Measurements from ENCODE around the gene MSRB1. TPM values are rescaled to one million over a fixed set of nuclear protein-coding genes. Genes with fewer than 3 reads are reported as not detected.
"Not testable (repeated sequence)": the region's sequence is repeated elsewhere in the genome, so short reads cannot be mapped to it uniquely, and the experiment has no call there.

The MSRB1 gene
- total RNA-seq, 1 experiment from 2014 or later = 18.3 TPM

GRCh38 chr16:1958715-1959268 is 15.8 kb upstream of the MSRB1 start:
- ChIA-PET POLR2A (interaction anchor here (3.2 kb wide), 1 partner anchor 20 kb away, joined by 14 read pairs; no protein-coding TSS in a partner anchor), CTCF (no interaction called here), RAD21 (ENCODE audit: low non-redundant PET in 1 of 2, low total read pairs in 2 of 2, uncharacterized antibody in 2 of 2, unreplicated experiment in 2 of 2) (no interaction called here)
- Histone ChIP-seq H4K20me1 (ENCODE audit: insufficient read depth) (peaks cover 9% of the 10 kb centered on the region; the same call in 1 of the 2 replicates), H3K27ac (ENCODE audit: low read depth, low read length) (peak overlapping the region; percentile 88), H3K9ac (ENCODE audit: low read length) (peak overlapping the region; percentile 98), H3K9me2 (ENCODE audit: insufficient read depth) (no peaks in the 10 kb centered on the region), H3K79me2 (ENCODE audit: insufficient read depth, low read length) (peaks cover 42% of the 10 kb centered on the region), H3K9me3 (ENCODE audit: control insufficient read depth in 1 of 2, insufficient read depth in 1 of 2, low read depth in 1 of 2, low read length in 2 of 2) (no peaks in the 10 kb centered on the region), H3K4me1 (ENCODE audit: control insufficient read depth in 1 of 2, insufficient read depth in 2 of 2, low read length in 2 of 2) (peaks cover 8 to 41% of the 10 kb centered on the region in 2 experiments), H3K27me3 (ENCODE audit: insufficient read depth, low read length) (no peaks in the 10 kb centered on the region), H3K4me3 (replicated peaks in 1 of 2; ENCODE audit: low read depth in 1 of 2, low read length in 2 of 2) (peak overlapping the region; percentile 31 to 81), H3K36me3 (ENCODE audit: control insufficient read depth in 1 of 2, insufficient read depth in 2 of 2, low read length in 2 of 2) (peaks cover 4 to 15% of the 10 kb centered on the region in 2 experiments), H3K4me2 (ENCODE audit: low read length) (peak overlapping the region; percentile 88), H2AFZ (ENCODE audit: low read depth, low read length, poor library complexity, severe bottlenecking) (peak overlapping the region; percentile 82)
- ATAC-seq (no peak), DNase-seq (ENCODE audit: low read depth, low spot score) (no peak)
- BruUV-seq (replicated peaks) = no TSS peak
- TF ChIP-seq CBX3 (IDR thresholded peaks at IDR 0.05; ENCODE audit: low read depth) = no peak
- TF ChIP-seq POLR2A (IDR thresholded peaks at IDR 0.05; ENCODE audit: borderline replicate concordance, extremely low read depth, insufficient read depth, insufficient read length) = no peak
- TF ChIP-seq, protein P1, sequence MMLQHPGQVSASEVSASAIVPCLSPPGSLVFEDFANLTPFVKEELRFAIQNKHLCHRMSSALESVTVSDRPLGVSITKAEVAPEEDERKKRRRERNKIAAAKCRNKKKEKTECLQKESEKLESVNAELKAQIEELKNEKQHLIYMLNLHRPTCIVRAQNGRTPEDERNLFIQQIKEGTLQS (IDR thresholded peaks at IDR 0.05) = no peak
- TF ChIP-seq, protein P2, sequence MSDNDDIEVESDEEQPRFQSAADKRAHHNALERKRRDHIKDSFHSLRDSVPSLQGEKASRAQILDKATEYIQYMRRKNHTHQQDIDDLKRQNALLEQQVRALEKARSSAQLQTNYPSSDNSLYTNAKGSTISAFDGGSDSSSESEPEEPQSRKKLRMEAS (IDR thresholded peaks at IDR 0.05) = no peak
- no peak for TF ChIP-seq ZBTB33 (IDR thresholded peaks at IDR 0.05; ENCODE audit: extremely low read depth, insufficient replicate concordance, low read length)
- no peak for TF ChIP-seq SRF (IDR thresholded peaks at IDR 0.05; ENCODE audit: low read depth)
- no peak for TF ChIP-seq ELF1 (IDR thresholded peaks at IDR 0.05; ENCODE audit: borderline replicate concordance, low read depth)
- TF ChIP-seq POLR2AphosphoS5 (IDR thresholded peaks at IDR 0.05; ENCODE audit: low read depth, low read length) = no peak
- no peak for TF ChIP-seq TCF7L2 (IDR thresholded peaks at IDR 0.05; ENCODE audit: borderline replicate concordance, extremely low read depth, insufficient read depth, insufficient read length)
- TF ChIP-seq SIN3A (IDR thresholded peaks at IDR 0.05; ENCODE audit: low read depth) = no peak
- TF ChIP-seq JUND (IDR thresholded peaks at IDR 0.05) = no peak
- TF ChIP-seq EGR1 (IDR thresholded peaks at IDR 0.05; ENCODE audit: low read depth) = no peak
- TF ChIP-seq EZH2 (IDR thresholded peaks at IDR 0.05) = no peak
- TF ChIP-seq ZFX (IDR thresholded peaks at IDR 0.05) = no peak
- no peak for TF ChIP-seq FOSL1 (IDR thresholded peaks at IDR 0.05; ENCODE audit: low read depth)
- TF ChIP-seq YY1 (IDR thresholded peaks at IDR 0.05; ENCODE audit: extremely low read depth, insufficient replicate concordance, low read depth, low read length) = no peak
- TF ChIP-seq, protein P3, sequence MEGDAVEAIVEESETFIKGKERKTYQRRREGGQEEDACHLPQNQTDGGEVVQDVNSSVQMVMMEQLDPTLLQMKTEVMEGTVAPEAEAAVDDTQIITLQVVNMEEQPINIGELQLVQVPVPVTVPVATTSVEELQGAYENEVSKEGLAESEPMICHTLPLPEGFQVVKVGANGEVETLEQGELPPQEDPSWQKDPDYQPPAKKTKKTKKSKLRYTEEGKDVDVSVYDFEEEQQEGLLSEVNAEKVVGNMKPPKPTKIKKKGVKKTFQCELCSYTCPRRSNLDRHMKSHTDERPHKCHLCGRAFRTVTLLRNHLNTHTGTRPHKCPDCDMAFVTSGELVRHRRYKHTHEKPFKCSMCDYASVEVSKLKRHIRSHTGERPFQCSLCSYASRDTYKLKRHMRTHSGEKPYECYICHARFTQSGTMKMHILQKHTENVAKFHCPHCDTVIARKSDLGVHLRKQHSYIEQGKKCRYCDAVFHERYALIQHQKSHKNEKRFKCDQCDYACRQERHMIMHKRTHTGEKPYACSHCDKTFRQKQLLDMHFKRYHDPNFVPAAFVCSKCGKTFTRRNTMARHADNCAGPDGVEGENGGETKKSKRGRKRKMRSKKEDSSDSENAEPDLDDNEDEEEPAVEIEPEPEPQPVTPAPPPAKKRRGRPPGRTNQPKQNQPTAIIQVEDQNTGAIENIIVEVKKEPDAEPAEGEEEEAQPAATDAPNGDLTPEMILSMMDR (IDR thresholded peaks at IDR 0.05 in 2 of 3, conservative IDR thresholded peaks at IDR 0.05 in 1 of 3; ENCODE audit: borderline replicate concordance in 1 of 3, insufficient read depth in 1 of 3, low read depth in 2 of 3, low read length in 2 of 3) = no peak
- intact Hi-C loops (cut with micrococcal nuclease) = no loop called here

DNA sequence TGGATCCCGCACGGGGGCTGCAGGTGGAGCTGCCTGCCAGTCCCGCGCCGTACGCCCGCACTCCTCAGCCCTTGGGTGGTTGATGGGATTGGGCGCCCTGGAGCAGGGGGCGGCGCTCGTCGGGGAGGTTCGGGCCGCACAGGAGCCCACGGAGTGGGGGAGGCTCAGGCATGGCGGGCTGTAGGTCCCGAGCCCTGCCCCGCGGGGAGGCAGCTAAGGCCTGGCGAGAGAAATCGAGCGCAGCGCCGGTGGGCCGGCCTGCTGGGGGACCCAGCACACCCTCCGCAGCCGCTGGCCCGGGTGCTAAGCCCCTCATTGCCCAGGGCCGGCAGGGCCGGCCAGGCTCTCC is 15.1 kb upstream of the MSRB1 start:
- intact Hi-C loops (cut with micrococcal nuclease); H3K27me3 ChIP-seq (ENCODE audit: insufficient read depth, low read length); DNase-seq (ENCODE audit: low read depth, low spot score); H3K9me2 ChIP-seq (ENCODE audit: insufficient read depth); H3K4me2 ChIP-seq (ENCODE audit: low read length); RAD21 ChIA-PET (ENCODE audit: low non-redundant PET in 1 of 2, low total read pairs in 2 of 2, uncharacterized antibody in 2 of 2, unreplicated experiment in 2 of 2); H3K9me3 ChIP-seq (ENCODE audit: control insufficient read depth in 1 of 2, insufficient read depth in 1 of 2, low read depth in 1 of 2, low read length in 2 of 2); CTCF ChIA-PET; H3K9ac ChIP-seq (ENCODE audit: low read length); ATAC-seq; BruUV-seq (replicated peaks); H3K36me3 ChIP-seq (ENCODE audit: control insufficient read depth in 1 of 2, insufficient read depth in 2 of 2, low read length in 2 of 2); H2AFZ ChIP-seq (ENCODE audit: low read depth, low read length, poor library complexity, severe bottlenecking); H3K4me3 ChIP-seq (replicated peaks in 1 of 2; ENCODE audit: low read depth in 1 of 2, low read length in 2 of 2); H4K20me1 ChIP-seq (ENCODE audit: insufficient read depth): not testable (repeated sequence)
- Histone ChIP-seq H3K79me2 (ENCODE audit: insufficient read depth, low read length) (peaks cover 35% of the 10 kb centered on the region), H3K4me1 (ENCODE audit: control insufficient read depth in 1 of 2, insufficient read depth in 2 of 2, low read length in 2 of 2) (peaks cover 8 to 35% of the 10 kb centered on the region in 2 experiments), H3K27ac (ENCODE audit: low read depth, low read length) (peak overlapping the region; percentile 88; the same call in 1 of the 2 replicates)
- POLR2A ChIA-PET = interaction anchor here (1.7 kb wide), 1 partner anchor 15 kb away, joined by 8 read pairs; the partner anchor contains the start of gene MSRB1

Data from HCT116 (cell line).